Parathyroid adenoma (tissue), 2 donors: ENCODE results near the gene ARHGAP33.

Source experiments
- H2AFZ ChIP-seq: fragments of 300-600 bp; sonication (generic); one replicate; pipeline ENCODE4 v1.7.0; 2017; ENCODE audit warnings: antibody characterized with exemption, mild to moderate bottlenecking
- H3K27ac ChIP-seq: fragments of 300-600 bp; sonication (generic); one replicate; pipeline ENCODE4 v1.7.0; 2017
- H3K27me3 ChIP-seq: fragments of 300-600 bp; sonication (generic); one replicate; pipeline ENCODE4 v1.7.0; 2017; ENCODE audit warnings: low read length; ENCODE audit not compliant: control insufficient read depth, insufficient read depth
- H3K36me3 ChIP-seq: fragments of 300-600 bp; sonication (generic); one replicate; pipeline ENCODE4 v1.7.0; 2017; ENCODE audit warnings: low read length; ENCODE audit not compliant: control insufficient read depth, insufficient read depth
- H3K4me1 ChIP-seq: fragments of 300-600 bp; sonication (generic); one replicate; pipeline ENCODE4 v1.7.0; 2017; ENCODE audit warnings: control low read depth
- H3K4me2 ChIP-seq: fragments of 300-600 bp; sonication (generic); one replicate; pipeline ENCODE4 v1.7.0; 2017; ENCODE audit warnings: low read length
- H3K4me3 ChIP-seq: fragments of 300-600 bp; sonication (generic); one replicate; pipeline ENCODE4 v1.7.0; 2017; ENCODE audit warnings: low read depth, low read length
- H3K79me2 ChIP-seq: fragments of 300-600 bp; sonication (generic); one replicate; pipeline ENCODE4 v1.7.0; 2017; ENCODE audit warnings: control low read depth
- H3K9ac ChIP-seq: fragments of 300-600 bp; sonication (generic); one replicate; pipeline ENCODE4 v1.7.0; 2017; ENCODE audit warnings: mild to moderate bottlenecking
- H3K9me3 ChIP-seq: fragments of 300-600 bp; sonication (generic); one replicate; pipeline ENCODE4 v1.7.0; 2017; ENCODE audit warnings: low read length; ENCODE audit not compliant: control insufficient read depth
- CTCF ChIP-seq: fragments of 300-600 bp; sonication (generic); IDR thresholded peaks from one replicate; pipeline ENCODE4 v1.7.0; 2017; ENCODE audit warnings: antibody characterized with exemption, mild to moderate bottlenecking
- donor health status: primary hyperparathyroidism.

ARHGAP33 gene

GRCh38 chr19:35783469-35784434 is 8.4 kb downstream of the ARHGAP33 start:
- Histone ChIP-seq H3K9ac (no peak overlapping the region), H3K9me3 (no peaks in the 10 kb centered on the region), H3K4me3 (no peak overlapping the region), H2AFZ (no peak overlapping the region), H3K4me1 (no peaks in the 10 kb centered on the region), H3K27ac (no peak overlapping the region), H3K36me3 (no peaks in the 10 kb centered on the region), H3K27me3 (no peaks in the 10 kb centered on the region), H3K79me2 (no peaks in the 10 kb centered on the region), H3K4me2 (no peak overlapping the region)
- TF ChIP-seq CTCF: no peak

- Histone ChIP-seq H3K79me2 (no peaks in the 10 kb centered on the region), H2AFZ (no peak overlapping the region), H3K36me3 (no peaks in the 10 kb centered on the region), H3K27me3 (no peaks in the 10 kb centered on the region), H3K4me1 (no peaks in the 10 kb centered on the region), H3K9me3 (no peaks in the 10 kb centered on the region), H3K9ac (no peak overlapping the region), H3K4me2 (no peak overlapping the region), H3K4me3 (no peak overlapping the region), H3K27ac (no peak overlapping the region)
- TF ChIP-seq CTCF: no peak
Measured at GRCh38 chr19:35784503-35785338, 9.4 kb downstream of the ARHGAP33 start.

- H3K27me3 ChIP-seq: no peaks in the 10 kb centered on the region
- H2AFZ ChIP-seq: no peak overlapping the region
- no peaks in the 10 kb centered on the region for H3K9me3 ChIP-seq
- no peaks in the 10 kb centered on the region for H3K4me1 ChIP-seq
- H3K9ac ChIP-seq: no peak overlapping the region
- H3K79me2 ChIP-seq: no peaks in the 10 kb centered on the region
- H3K4me3 ChIP-seq: no peak overlapping the region
- no peak for TF ChIP-seq CTCF
- H3K36me3 ChIP-seq: no peaks in the 10 kb centered on the region
- no peak overlapping the region for H3K4me2 ChIP-seq
- H3K27ac ChIP-seq: no peak overlapping the region
Measured at GRCh38 chr19:35785339-35785627, 9.9 kb downstream of the ARHGAP33 start.

GRCh38 chr19:35786299-35787160 is 11.2 kb downstream of the ARHGAP33 start:
- no peaks in the 10 kb centered on the region for H3K9me3 ChIP-seq
- no peak overlapping the region for H3K9ac ChIP-seq
- no peak for TF ChIP-seq CTCF
- H3K4me2 ChIP-seq: no peak overlapping the region
- H3K4me1 ChIP-seq: no peaks in the 10 kb centered on the region
- H3K36me3 ChIP-seq: no peaks in the 10 kb centered on the region
- no peak overlapping the region for H3K27ac ChIP-seq
- H3K27me3 ChIP-seq: no peaks in the 10 kb centered on the region
- no peak overlapping the region for H2AFZ ChIP-seq
- H3K79me2 ChIP-seq: no peaks in the 10 kb centered on the region
- no peak overlapping the region for H3K4me3 ChIP-seq
